HG02943 (cell line): ENCODE results near the gene ADAM15.

Source experiments
- ATAC-seq: cut with Tn5 transposase; IDR thresholded peaks from one replicate; pipeline ENCODE4 v1.9.1; 2021; ENCODE audit warnings: mild to moderate bottlenecking, low read depth, moderate library complexity; ENCODE audit not compliant: unreplicated experiment

The ADAM15 gene, protein sequence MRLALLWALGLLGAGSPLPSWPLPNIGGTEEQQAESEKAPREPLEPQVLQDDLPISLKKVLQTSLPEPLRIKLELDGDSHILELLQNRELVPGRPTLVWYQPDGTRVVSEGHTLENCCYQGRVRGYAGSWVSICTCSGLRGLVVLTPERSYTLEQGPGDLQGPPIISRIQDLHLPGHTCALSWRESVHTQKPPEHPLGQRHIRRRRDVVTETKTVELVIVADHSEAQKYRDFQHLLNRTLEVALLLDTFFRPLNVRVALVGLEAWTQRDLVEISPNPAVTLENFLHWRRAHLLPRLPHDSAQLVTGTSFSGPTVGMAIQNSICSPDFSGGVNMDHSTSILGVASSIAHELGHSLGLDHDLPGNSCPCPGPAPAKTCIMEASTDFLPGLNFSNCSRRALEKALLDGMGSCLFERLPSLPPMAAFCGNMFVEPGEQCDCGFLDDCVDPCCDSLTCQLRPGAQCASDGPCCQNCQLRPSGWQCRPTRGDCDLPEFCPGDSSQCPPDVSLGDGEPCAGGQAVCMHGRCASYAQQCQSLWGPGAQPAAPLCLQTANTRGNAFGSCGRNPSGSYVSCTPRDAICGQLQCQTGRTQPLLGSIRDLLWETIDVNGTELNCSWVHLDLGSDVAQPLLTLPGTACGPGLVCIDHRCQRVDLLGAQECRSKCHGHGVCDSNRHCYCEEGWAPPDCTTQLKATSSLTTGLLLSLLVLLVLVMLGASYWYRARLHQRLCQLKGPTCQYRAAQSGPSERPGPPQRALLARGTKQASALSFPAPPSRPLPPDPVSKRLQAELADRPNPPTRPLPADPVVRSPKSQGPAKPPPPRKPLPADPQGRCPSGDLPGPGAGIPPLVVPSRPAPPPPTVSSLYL

DNA sequence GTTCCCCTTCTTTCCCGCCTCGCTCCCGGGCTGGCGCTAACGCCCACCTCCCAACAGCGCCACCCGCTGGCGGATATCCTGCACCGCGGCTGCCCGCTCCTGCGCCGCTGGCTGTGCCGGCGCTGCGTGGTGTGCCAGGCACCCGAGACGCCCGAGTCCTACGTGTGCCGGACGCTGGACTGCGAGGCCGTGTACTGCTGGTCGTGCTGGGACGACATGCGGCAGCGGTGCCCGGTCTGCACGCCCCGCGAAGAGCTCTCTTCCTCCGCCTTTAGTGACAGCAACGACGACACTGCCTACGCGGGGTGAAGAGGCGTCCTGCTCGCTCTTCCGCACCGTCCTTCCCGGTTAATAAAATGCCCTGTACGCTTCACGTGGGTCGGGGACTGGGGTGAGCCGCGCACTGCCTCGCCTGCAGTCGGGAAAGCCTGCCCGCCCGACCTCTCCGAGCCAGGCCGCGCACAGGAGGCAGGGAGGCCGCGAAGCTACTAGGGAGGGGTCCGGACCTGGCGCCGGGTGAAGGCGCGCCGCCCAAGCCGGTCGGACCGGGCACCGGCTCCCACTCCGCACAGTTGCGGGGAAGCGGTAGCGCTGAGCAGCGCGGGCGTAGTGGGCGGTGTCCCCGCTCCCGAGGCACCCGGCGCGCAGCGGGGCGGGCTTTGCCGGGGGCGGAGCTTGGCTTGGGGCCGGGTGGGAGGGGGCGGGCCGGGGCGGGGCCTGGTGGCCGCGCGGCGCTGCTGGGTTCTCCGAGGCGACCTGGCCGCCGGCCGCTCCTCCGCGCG is at the start of gene ADAM15:
TSS of gene ADAM15 (plus strand) at position 757 of the 782 bp plus-strand sequence. CDS start 71 bp downstream, outside the sequence.
- ATAC-seq: no peak

DNA sequence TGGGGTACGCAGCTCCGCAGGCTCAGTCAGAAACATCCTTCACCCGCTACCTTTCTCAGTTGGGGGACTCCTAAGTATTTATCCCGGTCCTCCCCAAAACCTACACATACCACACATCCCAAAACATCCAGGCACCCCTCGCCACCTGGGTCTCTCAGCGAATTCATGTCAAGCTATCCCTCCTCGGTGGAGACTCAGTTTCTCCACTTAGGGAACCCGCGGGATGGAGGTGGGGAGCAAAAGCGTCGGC is 49.8 kb upstream of the ADAM15 start:
- no peak for ATAC-seq

DNA sequence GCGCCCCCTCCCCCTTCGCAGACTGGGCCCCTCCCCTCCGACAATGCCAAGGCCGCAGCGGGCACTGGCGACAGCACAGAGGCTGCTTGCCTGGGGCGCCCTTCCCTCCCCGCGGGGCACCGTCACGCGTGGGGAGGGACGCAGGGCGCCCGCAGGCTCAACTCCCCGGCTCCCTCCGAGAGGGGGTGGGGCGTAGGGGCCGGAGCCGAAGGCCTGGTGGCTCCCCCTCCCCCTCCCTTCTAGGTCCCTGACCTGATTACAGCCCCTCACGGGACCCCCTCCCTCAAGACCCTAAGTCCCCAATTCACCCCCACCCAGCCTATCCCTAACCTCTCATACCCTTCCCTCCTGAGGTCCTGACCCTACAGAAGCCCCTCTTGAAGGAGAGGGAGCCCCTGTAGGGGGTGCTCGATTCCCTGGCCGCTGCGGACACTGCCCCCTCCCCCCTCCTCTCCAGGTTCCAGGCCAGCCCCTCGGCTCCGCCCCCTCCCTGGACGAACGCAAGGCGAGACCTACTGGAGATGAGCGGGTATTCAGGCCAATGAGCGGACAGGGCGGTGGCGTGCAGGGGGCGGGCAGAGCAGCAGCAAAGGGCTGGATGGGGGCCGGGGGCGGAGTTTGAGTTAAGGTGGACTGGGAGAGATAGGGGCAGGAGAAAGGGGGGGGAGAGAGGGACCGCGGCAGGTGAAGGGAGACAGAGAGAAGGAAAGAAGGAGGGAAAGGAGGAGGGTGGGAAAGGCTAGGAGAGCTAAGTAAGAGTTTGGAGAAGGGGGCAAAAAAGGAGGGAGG is 49.2 kb upstream of the ADAM15 start:
- peak; percentile 39 for ATAC-seq

DNA sequence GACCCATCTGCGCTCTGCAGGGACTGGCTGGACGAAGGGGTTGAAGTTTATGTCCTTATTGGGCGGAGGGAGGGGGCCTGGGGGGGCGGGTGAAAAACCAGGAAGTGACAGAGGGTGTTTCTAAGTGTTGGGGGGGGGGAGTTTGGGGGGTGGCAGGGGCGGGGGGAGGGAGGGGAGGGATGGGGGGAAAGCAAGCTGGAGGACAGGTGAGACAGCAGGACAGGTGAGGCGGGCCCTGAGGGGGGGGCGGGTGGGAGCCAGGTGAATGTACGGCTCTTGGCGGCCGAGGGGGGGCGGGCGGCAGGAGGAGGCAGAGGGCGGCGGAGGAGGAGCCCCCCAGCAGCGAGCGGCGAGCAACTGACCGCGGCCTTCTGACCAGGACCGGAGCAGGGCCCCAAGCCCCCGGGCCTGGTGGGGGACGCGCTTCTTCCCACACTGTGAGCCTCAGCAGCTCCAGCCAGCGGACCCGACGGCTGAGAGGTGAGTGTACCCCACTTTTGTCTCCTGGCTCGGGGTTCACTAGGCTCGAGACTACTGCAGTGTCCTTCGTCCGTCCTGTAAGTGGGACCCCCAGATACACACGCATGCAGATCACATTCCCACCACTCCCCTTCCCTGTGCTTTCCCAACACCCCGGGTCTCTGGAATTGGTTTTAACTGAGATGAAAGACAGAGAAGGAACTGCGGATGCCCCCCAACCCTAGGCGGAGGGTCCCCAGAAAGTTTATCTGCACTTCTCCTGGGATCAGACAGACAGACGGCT is 48.5 kb upstream of the ADAM15 start, which contains the start of gene ZBTB7B:
TSS of gene ZBTB7B (plus strand) at position 339 of the 763 bp plus-strand sequence. CDS start 11,859 bp downstream, outside the sequence.
- ATAC-seq: peak; percentile 1

DNA sequence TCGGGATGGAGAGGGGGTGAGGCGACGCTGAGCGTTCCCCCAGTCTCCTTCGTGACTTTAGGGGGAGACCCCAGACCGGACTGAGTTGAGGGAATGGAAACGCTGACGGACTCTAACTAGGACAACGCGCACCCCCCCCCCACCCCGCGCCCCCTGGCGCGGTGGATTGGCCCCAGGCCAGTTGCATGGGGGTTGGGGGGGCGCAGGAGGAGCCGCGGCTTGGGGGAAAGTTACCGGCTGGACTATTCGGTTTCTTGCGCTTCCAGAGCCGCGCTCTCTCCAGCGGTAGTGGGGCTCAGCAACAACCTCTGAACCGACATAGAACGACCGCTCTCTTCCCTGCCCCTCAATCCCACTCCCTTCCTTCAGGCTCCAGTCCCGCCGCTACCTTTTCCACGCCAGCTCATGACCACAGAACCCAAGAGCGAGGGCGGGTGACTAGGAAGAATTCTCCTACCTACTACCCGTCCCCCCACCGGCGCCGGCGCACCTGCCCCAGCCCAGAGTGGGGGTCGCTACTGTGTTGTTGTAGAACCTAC is 47.8 kb upstream of the ADAM15 start:
- ATAC-seq: no peak

DNA sequence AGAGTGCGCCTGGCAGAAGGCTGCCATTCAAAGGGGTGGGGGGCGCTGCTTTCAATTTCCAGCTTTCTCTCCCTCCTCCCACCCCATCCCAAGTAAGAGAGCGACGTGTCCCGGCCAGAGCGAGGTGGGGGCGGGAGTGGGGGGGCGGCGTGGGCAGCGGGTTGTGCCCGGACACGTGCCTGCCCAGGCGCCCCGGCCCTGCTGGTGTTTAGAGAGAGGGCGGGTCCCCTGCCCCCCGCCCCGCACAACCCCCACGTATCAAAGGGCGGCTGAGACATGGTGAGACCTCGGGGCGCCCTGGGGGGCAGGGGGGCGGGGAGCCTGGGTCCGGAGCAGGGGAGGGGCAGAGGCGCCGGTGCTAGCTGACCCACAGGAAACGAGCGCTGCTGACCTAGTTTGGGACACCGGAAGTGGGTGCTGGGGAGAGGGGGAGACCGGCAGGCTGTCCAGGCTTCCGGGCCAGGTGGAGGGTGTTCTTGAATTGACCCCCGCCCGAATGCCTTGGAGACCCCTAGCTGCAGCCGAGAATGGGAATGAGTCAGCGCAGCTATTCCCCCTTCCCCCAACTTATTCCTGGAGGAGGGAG is 47.3 kb upstream of the ADAM15 start:
- no peak for ATAC-seq

DNA sequence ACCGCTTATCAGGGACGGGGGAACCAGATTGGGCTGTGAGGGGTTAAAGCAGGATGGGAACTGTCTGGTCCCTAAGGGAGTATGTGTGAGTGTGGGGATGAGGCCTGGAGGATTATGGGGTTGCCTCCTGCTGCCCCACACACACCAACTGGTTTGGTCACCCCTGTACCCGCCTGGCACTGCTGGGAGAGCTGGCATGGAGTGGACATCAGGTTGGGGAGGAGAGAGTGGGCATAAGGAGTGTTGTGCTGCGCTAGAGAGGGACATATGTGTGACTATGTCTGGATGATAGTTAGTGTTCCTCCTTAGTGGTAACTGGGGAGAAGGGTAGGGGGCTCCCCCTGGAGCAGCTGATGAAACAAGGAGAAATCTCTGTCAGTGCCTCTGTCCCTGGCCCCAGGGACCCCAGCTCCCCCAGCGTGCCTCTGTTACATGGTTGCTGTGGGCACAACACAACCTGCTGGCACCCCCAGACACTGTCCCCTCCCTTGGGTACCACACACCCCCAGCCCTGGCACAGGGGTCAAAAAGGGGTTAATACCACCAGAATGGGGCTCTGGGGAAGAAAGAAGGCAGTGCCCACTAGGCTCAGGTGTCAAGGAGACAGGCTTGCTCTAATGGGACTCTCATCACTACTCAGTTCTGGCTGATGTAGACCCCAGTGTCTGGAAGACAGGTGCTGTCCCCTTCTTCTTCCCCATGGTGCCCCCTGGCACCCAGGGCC is 46.6 kb upstream of the ADAM15 start:
- ATAC-seq: no peak

DNA sequence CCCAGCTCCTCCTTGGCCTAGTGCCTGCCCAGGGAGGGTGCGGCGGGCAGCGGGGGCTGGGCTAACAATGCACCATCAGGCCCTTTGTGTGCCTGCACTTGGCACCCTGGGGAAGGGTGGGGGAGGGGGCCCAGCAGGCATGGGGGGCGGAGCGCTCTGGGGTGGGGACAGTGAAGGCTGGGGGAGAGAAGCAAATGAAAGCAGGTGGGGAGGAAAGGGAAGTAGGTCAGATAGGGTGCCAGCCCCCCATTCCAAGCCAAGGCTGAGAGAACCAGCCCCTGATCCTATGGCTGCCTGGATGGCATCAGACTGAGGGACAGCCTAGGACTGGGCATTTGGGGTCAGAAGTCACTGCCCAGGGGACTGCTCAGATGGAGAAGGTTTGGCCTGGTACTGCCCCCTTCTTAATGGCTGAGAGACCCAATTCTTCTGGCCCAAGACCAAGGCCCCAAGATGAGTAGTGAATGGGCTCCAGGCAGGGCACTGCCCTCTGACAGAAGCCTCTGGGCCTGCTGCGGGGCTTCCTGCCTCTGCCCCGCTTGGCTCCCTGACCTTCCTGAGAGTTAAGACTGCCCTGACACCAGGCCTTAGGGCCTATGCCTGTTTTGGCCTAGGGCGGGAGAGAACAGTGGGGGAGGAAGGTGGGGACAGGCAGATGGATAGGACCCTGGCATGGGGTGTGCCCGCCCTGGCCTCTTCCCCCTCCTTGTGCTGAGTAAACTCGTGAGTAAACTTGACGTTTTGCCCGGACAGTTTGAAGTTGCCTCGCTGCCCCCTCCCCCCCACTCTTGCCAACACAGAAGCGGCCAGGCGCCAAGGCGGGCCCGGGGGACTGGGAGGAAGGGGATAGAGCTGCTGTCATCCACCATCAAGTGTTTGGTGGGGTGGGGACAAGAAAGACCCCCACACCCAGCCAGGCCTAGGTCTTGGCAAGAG is 45.8 kb upstream of the ADAM15 start:
- ATAC-seq: no peak

DNA sequence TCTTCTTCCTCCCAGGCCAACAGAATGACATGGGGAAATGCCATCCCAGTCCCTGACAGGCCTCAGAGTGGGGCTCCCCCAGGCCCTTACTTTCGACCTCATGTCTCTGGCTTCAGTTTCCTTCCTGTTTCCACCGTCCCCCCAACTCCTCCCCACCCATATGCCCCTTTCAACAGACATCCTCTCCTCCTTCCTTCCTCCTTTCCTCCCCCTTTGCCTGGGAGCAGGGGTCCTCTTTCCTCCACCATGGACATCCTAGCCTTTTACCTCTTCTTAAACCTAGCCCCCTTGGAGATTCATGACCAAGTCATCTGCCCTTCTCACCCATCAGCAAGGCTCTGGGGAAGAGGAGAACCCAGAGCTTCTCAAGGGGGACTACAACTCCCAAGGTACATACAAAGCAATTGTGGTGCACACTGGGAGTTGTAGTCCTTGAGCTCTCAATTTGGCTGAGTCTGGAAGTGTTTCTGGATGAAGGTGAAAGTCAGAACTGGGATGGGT is 44.5 kb upstream of the ADAM15 start:
- no peak for ATAC-seq

DNA sequence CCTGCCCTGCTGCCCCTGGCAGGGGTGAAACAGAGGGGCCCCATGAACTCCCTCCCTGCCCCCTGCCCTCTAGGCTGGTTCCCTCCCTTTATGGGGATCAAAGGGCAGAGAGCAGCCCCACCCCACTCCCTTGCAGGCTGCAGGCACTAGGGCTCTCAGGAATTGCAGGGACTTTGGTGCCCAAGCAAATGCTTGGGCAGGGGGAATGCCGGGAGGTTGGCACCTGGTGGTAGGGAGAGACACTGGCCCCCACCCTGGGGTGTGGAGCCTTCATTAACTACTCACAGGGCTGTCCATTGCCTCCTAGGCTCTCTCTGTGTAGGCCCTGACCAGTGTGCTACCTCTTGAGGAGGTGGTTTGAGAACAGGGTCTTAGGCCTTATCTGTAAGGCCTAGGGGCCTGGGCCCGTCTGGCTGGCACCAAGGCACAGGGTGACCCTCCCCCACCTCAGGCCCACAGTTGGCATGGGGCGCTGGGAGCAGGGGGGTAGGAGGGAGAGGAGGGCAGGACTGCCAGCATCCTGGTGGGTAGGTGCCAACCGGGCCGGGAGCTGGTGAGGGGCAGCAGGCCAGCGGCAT is 43.8 kb upstream of the ADAM15 start:
- ATAC-seq: no peak

DNA sequence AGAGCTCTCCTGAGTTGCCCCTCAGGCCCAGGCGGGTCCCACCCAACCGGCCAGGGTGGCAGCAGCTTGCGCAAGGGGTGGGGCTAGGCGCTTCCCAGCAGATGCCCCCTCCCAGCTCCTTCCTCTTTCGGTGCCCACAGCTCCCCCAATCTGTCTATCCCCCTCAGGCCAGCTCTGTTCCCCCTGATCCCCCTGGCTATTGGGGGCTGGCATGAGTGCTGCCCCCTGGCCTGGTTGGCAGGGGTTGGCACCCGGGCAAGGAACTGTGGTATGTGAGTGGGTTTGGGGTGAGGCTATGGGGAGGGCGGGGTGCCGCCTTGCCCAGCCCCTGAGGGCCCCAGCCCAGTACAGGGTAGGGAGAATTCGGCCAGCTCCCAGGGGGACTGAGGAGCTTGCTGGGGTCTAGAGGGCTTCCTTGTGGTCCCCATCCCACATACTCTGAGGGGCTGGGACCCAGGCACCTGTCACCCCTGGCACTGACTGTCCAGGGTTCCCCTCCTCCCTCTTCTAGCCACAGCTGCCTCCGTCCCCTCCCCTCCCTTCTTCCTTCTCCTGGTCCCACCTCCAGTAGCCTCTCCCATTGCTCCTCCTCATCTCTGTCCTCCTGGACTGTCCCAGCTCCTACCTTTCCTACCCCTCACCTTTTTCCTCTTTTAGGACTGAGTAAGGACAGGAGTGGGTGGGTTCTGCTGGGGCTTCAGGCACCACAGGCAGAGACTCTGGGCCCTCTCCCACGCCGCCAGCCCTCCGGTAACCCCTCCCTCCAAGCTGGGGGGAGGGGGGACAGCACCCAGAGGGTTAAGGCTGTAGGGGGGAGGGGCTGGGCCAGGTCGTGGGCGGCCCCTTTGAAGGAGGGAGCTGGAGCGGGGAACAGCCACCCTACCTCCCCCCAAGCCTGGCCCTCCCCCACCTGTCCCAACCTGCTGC is 42.8 kb upstream of the ADAM15 start:
- ATAC-seq: no peak

DNA sequence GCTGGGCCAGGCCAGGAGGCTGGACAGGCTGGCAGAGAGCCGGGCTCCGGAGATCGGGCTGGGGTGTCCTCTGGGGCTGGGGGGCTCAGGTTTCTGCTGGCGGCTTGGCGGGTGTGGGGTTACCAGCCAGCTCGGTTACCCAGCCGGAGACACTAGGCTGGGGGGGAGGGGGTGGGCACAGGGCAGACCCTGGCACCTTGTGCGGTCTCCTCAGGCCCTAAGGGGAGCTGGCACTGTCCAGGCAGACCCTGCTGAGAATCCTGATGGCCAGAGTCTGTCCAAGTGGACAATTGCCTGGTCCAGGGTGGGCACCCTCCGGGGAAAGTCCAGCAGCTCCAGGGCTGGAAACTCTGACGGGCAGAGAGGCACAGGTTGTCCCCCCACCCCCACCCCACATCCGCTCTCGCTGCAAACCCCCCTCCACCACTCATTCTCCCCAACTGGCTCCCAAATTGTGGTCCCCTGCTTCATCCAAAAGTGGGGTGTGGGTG is 41.9 kb upstream of the ADAM15 start:
- ATAC-seq: no peak

DNA sequence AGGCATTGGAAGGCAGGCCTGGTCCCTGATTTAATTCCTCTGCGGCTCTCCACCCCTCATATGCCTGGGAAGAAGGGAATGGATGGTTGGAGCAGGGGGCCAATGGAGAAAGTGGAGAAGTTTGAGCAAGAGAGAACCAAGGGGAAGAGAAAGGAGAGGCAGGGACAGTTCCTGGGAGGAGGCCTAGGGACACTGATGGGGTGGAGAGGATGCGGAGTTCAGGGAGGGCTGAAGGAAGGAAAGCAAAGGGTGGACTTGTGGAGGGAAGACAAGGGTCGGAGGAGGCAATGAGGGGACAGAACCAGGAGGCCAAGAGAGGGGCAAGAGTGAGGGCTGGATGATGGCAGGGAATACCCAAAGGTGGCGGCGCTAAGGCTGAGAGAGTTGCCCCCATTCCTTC is 41.4 kb upstream of the ADAM15 start:
- ATAC-seq: no peak

DNA sequence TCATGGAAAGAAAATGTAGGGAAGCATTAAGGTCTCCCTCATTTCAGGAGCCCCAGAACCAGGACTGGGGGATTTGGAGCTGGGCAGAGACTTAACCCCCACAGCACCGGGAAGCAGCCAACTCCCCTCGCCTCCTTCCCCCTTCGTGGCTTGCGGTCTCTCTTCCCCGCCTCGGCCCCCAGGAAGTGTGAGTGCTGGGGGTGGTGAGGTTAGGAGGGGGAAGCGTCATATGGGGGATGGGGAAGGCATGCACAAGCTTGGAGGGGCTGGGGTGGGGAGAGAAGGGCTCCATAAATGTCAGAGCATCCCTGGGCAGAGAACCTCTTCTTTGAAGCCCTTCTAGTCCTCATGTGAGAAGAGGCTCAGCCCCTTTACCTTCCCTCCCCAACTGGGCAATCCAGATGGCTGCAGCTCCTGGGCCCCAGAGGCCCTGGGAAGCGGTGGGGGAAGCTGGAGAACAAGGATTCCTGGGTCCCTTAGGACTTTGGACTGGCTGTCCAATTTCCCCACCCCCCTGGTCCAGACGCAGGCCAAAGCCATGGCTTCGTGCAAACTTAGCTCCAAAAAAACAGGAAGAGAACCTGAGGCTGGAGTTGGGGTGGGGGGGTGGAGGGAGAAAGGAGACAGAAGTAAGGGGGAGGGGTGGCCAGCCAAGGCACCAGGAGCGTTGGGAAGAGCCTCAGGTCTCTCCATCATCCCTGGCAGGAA is 40.8 kb upstream of the ADAM15 start:
- ATAC-seq: no peak

DNA sequence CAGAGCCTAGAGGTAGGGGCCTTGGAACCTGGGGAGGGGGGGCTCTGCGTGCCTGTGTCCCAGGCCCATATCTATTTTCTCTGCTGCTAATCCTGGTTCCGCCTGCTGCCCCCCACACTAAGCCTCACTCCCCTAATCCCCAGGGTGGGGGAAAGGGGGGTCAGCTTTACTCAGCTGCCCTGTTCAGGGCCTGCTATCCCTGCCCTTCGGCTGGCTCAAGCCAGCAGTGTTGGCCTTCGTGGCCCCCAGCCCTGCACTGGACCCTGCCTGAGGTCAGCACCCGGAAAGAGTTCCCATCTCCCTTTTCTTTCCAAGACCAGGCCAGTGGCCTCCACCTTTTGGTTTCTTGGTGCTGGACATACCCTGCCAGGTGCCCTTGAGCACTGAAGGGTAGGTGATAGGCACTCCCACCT is 40.1 kb upstream of the ADAM15 start:
- no peak for ATAC-seq
